Activated CD4-positive, alpha-beta T cell treated with anti-CD3 and anti-CD28 coated beads for 4 hours (primary cell): ENCODE measurements around the gene KDM4F.
"Not testable (repeated sequence)": the region's sequence is repeated elsewhere in the genome, so short reads cannot be mapped to it uniquely, and the experiment has no call there.

Source experiments
- DNase-seq, 2 donors: peaks; one replicate each; pipeline ENCODE4 v3.0.0-alpha.2; 2020

The KDM4F gene

DNA sequence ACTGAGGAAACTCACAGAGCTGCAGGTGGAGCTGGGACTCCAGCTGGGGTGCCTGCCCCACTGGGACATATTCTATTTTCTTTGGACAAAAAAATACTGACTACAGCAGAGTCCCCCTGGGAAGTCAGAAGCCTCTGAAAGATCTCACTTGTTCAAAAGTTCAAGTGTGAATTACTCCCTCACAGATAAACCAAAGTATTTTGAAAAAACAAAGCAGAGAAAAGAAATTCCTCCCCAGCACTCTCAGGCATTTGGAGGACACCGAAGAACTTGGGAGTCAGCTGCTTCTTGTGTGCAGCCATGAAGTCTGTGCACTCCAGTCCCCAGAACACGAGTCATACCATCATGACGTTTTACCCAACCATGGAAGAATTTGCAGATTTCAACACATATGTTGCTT is at the start of gene KDM4F:
Gene KDM4F, plus strand, starts transcription at position 301 of the 400 bp plus-strand sequence.
- DNase-seq, result not testable (repeated sequence)

DNA sequence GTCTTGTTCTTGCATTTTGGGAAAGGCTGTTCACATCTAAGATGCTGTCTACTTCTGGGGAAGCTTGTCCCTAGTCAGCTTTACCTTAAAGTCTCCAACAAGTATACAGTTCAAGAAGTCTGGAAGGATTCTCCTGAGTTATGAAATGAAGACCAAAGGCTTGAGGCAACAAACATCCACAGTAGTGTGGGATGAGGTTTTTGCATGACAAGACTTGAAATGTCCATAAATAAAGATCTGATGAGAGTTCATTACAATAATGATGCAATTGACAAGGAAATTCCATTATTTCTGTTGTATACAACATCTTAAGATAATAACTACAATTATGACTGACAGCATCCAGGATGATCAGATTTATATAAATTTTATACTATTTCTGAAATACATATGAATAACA is 45.5 kb upstream of the KDM4F start:
- DNase-seq, result no peak

DNA sequence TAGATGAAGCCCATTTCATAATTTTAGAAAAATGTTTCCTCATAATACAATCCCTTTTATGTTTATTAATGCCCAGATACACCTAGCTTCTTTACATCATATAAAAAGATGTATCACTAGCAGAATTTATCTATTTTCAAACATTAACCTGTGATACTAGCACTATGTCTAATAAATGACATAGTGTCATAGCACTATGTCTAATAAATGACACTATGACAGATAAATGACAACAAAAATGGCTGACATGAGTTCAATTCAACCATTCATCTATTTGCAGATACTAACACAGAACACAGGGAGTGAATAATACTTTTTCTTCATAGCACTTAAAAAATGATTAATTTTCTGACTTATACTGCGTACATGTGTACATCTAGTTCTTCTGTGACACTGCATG is 43.6 kb upstream of the KDM4F start:
- no peak for DNase-seq

DNA sequence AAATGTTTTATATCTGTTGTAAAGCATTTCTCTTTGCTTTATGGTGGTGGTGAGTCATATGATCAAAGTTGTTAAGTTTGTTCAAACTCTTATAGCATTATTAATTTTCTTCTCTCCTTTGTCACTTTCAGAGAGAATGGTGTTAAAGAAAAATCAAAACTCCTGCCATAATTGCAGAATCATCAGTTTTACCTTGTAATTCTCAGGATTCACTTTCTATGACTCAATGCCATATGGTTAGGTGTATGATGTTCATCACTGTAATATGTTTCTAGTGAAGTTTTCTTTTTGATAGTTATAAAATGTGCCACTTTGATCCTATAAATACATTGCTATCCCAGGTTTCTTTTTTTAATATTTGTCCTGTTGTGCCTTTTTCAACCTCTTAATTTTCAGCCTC is 37.8 kb upstream of the KDM4F start:
- no peak for DNase-seq

DNA sequence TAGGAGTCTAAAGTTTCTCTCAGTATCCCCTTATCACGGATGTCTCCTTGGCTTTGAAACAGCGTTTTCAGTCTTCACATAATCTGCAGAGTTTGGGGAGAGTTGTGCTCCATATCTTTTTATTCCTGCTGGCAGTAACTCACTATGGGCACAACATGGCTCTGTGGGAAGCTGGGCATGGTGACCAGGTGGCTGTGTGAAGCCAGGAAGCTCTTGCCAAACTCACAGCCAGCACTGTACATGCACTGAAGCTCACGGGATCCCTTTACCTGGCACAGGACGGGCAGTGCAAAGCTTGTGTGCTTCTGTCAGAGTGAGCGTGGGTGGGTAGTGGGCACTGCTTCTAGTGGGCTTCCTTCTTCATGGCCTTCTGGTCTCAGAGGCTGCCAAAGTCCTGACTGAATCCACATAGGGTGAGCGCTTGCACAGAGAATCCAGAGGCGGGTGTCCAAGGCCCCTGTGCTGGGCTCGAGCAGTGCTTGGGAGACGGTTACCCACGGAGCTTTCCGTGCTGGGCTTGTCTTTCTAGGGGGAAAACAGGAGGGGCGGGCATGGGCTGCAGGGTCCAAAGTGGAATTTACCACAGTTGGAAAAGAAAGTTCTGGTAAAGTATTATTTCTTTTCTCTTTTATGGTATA is 34.9 kb upstream of the KDM4F start:
- DNase-seq, result no peak

DNA sequence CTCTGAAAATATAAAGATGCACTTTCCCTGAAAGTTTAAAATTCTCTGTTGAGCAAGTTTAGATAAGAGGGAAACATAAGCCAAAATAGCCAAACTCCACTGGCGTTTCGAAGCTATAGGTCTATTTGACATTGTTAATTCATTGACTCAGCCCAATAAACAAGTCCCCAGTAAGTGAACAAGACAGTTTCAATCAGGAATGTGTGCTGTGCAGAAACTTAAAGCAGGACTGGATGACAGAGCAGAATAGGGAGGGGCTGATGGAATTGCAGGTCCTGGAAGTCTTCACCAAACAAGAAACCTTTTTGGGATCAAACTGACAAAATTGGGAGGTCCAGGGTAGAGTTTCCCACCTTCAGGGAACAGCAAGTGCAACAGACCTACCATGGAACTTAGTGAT is 33.1 kb upstream of the KDM4F start:
- no peak for DNase-seq

DNA sequence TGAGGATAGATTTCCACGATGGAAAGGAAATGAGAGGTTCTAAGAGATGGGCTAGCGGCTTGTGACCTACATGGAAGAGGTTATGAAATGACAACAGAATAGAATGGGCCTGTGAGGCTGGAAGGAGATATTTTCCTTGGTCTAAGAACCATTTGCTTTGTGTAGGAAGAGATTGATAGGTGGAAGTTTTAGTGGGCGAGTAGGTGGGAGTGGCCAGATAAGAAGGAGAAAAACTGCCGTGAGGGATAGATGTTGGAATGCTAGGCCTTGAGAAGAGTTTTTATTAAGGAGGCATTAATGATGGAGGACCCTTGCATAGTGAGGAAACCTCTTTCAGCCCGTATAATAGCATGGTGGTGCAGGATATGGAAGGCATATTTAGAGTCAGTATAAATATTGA is 27.8 kb upstream of the KDM4F start:
- DNase-seq, result not testable (repeated sequence)

DNA sequence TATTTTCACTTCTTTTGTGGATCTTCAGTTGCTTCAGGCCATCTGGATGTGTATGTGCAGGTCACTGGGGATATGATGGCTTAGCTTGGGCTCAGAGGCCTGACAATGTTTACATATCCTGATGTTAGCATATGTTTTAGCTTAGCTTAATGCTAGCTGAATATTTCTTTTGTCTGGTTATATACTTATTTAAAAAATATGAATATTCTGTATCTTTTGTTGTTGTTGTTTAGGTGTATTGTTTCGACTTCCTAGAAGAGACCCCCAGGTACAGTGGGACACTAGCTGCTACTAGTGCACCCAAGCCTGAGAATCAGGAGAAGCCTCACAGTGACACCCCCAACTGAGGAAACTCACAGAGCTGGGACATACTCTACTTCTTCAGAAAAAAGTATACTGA is 24.3 kb upstream of the KDM4F start, which contains the start of gene KDM4E:
Gene KDM4E, plus strand, starts transcription at position 301 of the 400 bp plus-strand sequence. CDS start 300 bp downstream, outside the sequence.
- DNase-seq, result no peak

DNA sequence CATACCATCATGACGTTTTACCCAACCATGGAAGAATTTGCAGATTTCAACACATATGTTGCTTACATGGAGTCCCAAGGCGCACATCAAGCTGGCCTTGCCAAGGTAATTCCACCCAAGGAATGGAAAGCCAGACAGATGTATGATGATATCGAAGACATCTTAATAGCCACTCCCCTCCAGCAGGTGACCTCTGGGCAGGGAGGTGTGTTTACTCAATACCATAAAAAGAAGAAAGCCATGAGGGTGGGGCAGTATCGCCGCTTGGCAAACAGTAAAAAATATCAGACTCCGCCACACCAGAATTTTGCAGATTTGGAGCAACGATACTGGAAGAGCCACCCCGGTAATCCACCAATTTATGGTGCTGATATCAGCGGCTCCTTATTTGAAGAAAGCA is 23.6 kb upstream of the KDM4F start:
- not testable (repeated sequence) for DNase-seq

DNA sequence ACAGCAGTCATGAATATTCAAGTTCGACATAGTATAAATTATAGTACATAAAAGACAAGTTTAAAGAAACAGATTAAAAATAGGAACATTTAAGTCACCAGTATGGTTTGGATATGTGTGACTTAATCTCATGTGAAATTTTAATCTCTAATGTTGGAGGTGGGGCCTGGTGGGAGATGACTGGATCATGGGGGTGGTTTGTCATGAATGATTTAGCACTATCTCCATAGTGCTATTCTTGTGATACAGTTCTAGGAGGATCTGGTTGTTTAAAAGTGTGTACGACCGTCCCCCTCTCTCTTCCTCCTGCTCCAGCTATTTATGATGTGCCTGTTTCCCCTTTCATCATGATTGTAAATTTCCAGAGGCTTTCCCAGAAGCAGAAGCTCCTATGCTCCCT is 20.9 kb upstream of the KDM4F start:
- no peak for DNase-seq

DNA sequence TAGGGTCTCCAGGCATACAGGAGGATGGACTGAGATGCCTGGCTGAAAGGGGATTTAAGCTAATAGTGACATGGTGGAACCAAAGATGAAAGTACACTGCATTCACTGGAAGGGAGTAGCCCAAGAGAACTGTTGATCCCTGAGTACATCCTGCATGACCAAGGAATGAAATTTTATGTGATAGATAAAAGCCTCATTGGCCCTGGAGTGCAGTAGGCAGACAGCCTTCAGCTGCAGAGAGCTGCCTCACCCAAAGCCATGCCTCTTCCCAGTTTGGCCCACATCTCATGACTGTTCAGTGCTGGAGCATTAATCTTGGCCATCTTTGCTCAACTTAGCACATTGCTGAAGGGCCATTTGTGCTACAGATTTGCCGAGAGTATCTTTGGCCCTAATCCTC is 16.2 kb upstream of the KDM4F start:
- DNase-seq, result no peak

DNA sequence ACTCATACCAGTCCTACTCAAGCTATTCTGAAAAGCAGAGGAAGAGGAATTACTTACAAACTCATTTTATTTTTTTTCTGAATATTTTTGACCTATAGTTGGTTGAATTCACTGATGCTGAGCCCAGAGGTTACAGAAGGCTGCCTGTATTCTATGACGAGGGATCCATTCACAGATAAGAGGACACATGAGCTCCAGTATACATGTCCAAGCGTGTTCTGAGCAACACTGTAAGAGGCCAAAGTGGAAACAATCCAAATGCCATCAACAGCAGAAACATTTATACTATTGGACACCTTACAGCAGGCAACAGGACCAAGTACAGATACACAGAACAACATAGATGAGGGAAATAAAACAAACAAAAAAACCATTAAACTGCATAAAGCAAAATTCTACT is 13.9 kb upstream of the KDM4F start:
- DNase-seq, result no peak

DNA sequence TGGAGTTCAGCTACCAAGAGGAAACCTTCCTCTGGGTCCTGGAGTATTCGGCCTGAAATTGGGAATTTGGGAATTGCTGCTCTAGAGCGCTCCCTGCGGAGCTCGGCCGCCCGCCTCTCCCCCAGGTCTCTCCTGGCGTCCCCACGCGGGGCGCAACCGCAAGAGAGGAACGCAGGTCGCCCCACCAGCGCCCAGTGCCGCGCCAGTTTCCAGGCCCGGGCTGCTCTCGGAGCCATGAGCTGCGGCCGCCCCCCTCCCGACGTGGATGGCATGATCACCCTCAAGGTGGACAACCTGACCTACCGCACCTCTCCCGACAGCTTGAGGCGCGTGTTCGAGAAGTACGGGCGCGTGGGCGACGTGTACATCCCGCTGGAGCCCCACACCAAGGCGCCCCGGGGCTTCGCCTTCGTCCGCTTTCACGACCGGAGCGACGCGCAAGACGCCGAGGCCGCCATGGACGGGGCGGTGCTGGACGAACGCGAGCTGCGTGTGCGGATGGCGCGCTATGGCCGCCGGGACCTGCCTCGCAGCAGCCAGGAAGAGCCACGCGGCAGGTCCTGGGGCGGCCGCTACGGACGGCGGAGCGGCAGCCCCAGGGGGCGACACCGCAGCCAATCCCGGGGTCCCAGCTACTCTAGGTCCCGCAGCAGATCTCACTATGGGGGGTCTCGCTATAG is 11.7 kb upstream of the KDM4F start:
- not testable (repeated sequence) for DNase-seq

DNA sequence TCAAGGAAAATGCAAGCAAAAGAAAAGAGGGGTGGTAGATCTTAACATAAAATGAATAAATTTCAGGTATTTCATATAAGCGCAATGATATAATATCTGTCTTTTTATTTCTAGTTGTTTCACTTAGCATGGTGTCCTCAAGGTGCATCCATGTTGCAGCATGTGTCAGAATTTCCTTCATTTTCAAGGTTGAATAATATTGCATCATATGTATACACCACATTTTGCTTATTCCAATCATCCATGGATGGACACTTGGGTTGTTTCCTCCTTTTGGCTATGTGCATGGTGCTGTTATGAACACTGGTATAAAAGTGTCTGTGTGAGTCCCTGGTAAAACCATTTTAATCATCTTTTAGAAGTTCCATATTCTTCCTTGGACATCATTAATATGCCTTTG is 7.0 kb upstream of the KDM4F start:
- no peak for DNase-seq

DNA sequence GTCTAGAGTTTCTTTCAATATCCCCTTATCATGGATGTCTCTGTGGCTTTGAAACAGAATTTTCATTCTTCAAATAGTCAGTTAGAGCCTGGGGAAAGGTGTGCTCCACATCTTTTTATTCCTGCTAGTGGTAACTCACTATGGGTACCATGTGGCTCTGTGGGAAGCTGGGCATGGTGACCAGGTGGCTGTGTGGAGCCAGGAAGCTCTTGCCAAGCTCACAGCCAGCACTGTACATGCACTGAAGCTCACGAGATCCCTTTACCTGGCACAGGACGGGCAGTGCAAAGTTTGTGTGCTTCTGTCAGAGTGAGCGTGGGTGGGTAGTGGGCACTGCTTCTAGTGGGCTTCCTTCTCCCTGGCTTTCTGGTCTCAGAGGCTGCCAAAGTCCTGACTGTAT is 6.3 kb upstream of the KDM4F start:
- no peak for DNase-seq

DNA sequence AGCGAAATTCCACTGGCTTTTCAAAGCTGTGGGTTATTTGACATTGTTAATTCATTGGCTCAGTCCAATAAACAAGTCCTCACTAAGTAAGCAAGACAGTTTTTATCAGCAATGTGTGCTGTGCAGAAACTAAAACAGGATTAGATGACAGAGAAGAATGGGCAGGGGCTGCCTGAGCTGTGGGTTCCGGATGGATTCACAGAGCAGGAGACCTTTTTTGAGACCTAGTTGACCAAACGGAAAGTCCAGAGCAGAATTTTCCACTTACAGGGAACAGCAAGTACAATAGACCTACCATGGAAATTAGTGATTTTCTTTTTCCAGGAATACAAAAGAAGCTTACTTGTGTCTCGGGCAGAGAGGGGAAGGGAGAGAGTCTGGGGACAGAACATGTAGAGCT is 5.2 kb upstream of the KDM4F start:
- DNase-seq, result no peak

DNA sequence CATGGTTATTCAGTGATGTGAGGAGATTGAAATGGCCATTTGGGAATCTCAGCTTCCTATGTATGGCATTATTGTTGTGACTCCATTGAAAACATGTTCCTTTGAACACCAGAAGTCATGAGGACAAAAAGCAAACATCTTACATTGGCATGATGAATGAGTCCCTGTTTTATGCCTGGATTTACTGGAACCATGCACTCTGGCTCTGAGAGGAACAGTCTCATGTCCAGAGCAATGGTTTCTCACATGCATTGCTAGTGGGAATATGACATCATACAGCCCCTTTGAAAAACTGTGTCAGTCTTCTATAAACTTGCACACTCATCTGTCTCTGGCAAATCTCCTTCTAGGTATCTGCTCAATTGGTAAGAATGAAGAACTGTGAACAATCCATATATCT is 3.4 kb upstream of the KDM4F start:
- DNase-seq, result no peak

DNA sequence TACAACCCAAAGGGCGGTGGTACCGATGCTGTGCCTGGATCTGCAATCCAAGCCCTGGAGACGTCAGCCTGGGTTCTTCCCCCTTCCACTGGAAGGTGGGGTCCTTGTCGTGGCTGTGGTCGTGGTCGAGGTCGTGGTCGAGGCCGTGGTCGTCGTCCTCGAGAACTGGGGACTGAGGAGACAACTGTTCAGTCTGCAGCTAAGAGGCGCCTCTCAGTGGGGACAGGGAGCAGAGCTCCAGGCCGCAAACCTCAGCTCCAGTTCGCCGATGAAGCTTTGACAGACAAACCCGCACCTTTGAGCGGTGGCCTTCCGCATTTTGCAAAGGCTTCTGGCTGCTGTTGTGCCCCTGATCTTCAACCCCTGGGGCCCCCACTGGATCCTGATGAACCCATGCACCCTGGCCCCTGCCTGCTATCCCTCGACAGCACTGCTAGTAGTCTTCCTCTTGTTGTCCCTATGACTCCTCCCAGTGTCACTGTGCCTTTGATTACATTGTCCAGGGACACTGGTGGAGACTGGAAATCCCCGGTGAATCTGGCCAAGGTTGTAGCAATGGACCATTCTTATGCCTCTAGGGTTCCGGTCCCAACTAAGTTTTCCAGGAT is 1.5 kb downstream of the KDM4F start:
- no peak for DNase-seq

DNA sequence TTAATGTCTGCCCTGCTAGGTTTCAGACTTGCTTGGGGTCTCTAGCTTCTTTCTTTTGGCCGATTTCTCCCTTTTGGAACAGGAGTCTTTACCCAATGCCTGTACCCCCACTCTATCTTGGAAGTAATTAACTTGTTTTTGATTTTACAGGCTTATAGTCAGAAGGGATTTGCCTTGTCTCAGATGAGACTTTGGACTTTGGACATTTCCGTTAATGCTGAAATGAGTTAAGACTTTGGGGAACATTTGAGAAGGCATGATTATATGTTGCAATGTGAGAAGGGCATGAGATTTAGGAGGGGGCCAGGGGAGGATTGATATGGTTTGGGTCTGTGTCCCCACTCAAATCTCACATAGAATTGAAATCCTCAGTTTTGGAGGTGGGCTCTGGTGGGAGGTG is 5.1 kb downstream of the KDM4F start:
- no peak for DNase-seq

DNA sequence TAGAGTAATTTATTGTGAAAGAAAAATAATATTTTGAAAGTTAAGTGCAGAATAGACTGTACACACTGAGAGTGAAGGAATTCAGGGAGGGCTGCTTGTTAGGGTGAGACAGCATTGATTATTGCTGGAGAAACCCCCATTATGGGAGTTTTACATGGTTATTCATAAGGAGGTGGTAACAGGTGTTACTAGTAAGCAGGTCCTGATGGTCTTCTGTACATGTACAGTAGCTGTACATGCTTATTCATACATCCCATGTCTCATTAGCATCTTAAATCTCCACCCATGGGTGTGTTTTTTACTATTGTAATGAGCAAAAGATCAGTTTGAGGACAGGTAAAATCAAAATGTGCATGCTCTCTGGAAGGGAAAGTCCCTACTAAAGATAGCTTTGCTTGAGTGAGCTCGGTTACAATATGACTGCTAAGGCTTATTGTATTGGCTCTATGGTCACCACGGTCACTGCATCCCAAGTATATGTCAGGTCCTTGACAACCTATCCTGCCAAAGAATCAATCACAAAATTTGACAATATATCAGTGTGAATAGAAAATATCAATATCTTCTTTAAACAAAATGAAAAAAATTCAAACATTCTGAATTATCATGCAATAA is 6.2 kb downstream of the KDM4F start:
- no peak for DNase-seq

DNA sequence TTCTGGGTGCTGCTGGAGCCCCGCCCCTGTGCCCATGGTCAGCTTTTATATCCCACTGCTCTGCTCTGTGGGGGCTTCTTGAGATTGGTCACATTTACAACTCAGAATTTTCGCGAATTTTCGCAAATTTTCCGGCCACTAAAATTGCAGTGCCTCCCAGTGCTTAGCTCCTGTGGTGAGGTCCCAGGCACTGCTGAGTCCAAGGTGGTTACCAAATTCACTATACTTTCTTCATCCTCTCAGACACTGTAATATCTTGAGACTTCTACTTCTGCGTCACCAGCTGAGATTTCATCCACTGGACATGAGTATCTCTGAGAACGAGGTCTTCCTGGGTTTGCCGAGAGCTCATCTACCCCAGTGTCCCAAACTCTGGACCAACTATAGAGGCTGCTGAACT is 8.7 kb downstream of the KDM4F start:
- DNase-seq, result no peak

DNA sequence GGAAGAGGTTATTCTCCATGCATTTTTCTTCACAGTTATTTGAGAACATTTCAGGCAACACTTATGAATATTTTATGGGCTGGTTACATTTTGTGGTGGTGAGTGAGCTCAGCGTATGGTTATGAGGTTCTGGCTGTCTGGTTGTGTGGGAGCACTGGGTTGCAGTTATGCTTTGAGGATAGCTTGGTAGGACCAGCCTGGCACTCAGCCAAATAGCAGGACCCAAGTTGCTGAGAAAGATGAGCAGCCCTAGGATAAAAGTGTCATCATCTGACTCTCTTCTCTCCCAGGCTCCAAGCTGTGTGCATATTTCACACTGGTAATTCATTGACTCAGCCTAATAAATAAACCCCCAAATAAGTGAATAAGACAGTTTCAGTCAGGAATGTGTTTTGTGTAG is 9.4 kb downstream of the KDM4F start:
- no peak for DNase-seq

DNA sequence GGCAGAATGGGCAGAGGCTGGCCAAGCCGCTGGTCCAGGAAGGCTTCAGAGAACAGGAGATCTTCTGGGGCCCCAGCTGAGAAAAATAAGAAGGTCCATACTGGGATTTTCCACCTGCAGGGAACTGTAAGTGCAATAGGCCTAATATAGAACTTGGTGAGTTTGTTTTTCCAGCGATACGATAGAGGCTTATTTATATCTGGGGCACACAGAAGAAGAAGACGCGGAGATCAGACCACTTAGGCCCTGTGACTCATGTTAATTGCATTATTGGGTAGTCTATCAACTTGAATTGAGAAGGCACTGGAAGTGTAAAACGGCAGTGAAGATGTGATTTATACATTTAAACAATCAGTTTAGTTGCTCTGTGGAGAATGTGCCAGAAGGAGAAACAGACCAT is 9.8 kb downstream of the KDM4F start:
- DNase-seq, result no peak

DNA sequence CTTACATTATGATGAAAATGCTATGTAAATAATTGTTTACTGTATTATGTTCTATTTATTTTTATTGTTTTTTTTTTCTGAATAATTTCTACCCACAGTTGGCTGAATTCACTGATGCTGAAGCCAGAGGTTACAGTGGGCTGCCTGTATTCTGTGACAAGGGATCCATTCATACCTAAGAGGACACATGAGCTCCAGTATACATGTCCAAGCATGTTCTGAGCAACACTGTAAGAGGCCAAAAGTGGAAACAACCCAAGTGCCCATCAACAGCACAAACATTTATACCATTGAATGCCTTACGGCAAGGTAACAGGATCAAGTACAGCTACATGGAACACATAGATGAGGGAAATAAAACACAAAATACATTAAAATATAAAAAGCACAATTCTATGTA is 16.1 kb downstream of the KDM4F start:
- no peak for DNase-seq
